Transverse colon (tissue), 3 donors: Measurements from ENCODE around the gene IGFBP7.

Experiments used
- POLR2A ChIP-seq: fragments of 450-650 bp; IDR thresholded peaks from one replicate; pipeline ENCODE4 v1.6.1; 2016; ENCODE audit warnings: antibody characterized with exemption, mild to moderate bottlenecking, moderate library complexity
- TF ChIP-seq, protein P1 (sequence below), 5 experiments: fragments of 200-600 bp in 3 of 5; fragments of 450-650 bp in 2 of 5; sonication (generic) in 3 of 5; IDR thresholded peaks; 1 replicate in 2 of 5; 2 replicates in 3 of 5; pipeline ENCODE4 v1.5.1; 2016 to 2017; ENCODE audit warnings: antibody characterized with exemption in 5 of 5, inconsistent platforms in 3 of 5, mild to moderate bottlenecking in 2 of 5, moderate library complexity in 1 of 5

GRCh38 chr4:57127361-57127760 lies 17.2 kb upstream of the IGFBP7 start:
- TF ChIP-seq, protein P1, sequence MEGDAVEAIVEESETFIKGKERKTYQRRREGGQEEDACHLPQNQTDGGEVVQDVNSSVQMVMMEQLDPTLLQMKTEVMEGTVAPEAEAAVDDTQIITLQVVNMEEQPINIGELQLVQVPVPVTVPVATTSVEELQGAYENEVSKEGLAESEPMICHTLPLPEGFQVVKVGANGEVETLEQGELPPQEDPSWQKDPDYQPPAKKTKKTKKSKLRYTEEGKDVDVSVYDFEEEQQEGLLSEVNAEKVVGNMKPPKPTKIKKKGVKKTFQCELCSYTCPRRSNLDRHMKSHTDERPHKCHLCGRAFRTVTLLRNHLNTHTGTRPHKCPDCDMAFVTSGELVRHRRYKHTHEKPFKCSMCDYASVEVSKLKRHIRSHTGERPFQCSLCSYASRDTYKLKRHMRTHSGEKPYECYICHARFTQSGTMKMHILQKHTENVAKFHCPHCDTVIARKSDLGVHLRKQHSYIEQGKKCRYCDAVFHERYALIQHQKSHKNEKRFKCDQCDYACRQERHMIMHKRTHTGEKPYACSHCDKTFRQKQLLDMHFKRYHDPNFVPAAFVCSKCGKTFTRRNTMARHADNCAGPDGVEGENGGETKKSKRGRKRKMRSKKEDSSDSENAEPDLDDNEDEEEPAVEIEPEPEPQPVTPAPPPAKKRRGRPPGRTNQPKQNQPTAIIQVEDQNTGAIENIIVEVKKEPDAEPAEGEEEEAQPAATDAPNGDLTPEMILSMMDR (IDR thresholded peaks at IDR 0.05): no peak
- TF ChIP-seq POLR2A: no peak
